Measurements from ENCODE around the gene RNU2-63P.

- TF ChIP-seq CTCF (IDR thresholded peaks at IDR 0.05): no peak
- TF ChIP-seq POLR2AphosphoS5 (IDR thresholded peaks at IDR 0.05): no peak
- no peak for TF ChIP-seq EP300 (IDR thresholded peaks at IDR 0.05)
Measured at GRCh38 chr2:88061295-88061694, 44.9 kb upstream of the RNU2-63P start.
